ENCODE results near the gene CLTA. TPM values are rescaled to one million over a fixed set of nuclear protein-coding genes. Genes with fewer than 3 reads are reported as not detected.
A peak's percentile ranks its signal among the peaks of the same experiment; 100 is the strongest.

Gene CLTA
- total RNA-seq, 1 donor from 2014 or later = 424 TPM

DNA sequence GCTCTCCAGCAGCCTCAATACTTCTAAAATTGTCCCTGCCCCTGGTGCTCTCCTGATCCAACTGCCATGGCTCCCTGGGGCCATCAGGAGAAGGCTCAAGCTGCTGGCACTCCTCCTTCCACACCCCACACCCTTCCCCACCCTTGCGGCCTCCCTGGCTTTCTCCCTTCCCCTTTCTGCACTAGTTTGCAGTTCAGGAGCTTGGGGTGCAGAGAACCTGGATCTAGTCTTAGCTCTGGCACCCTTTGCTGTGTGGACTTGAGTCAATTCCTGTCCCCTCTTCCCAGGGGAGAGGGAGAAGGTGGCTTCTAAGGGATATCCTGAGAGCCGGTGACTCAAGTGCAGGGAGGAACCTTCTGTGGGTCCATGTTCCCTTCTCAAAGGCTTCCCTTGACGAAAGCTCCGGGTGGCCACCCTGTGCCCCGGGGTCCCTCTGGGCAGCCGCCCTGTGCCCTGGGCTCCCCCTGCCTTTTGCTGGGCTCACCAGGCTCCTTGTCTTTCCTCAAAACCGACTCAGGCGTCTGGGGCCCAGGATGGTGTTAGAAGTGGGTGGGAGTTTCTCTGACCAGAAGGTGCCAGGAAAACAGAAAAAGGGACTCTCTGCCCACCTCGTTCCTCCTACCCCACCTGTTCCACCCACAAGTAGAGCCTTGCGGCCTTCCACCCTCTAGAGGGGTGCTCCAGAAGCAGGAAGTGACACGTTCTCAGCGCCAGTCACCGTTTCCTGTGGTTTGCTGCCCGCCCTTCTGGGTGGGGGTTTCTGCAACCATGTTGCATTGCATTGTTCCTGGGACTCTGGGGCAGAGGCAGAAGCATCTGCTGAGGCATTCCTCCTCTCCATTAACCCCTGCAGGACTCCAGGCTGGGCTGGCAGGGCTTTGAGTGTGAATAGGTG is 39.2 kb upstream of the CLTA start:
- FAIRE-seq (no peak), DNase-seq (ENCODE audit: low read depth) (peak; percentile 75)
- H3K9me3 Mint-ChIP-seq (ENCODE audit: unreplicated experiment) = peaks cover 6% of the 10 kb centered on the region
- Histone ChIP-seq H3K4me2 (ENCODE audit: low read length) (peak overlapping the region; percentile 67), H3K9me3 (ENCODE audit: insufficient read depth, low read depth, low read length) (peaks cover 3% of the 10 kb centered on the region), H3K27ac (ENCODE audit: low read depth, low read length) (peak overlapping the region; percentile 38), H3K79me2 (ENCODE audit: insufficient read depth, low read length) (no peaks in the 10 kb centered on the region), H3K9ac (ENCODE audit: low read length) (no peak overlapping the region), H4K20me1 (ENCODE audit: insufficient read depth, low read length) (peaks cover 12% of the 10 kb centered on the region), H2AFZ (ENCODE audit: low read depth, low read length) (no peak overlapping the region), H3K4me1 (ENCODE audit: insufficient read depth, low read length) (peaks cover 53% of the 10 kb centered on the region), H3K36me3 (ENCODE audit: insufficient read depth, low read length) (peaks cover 3% of the 10 kb centered on the region), H3K4me3 (ENCODE audit: insufficient read depth, low read depth, low read length) (no peak overlapping the region), H3K27me3 (ENCODE audit: insufficient read depth, low read length) (no peaks in the 10 kb centered on the region)
- peak overlapping the region; percentile 93 for H3K27ac Mint-ChIP-seq (ENCODE audit: unreplicated experiment)
- TF ChIP-seq EZH2 (IDR thresholded peaks at IDR 0.05; ENCODE audit: insufficient read depth, low read length) = no peak
- H3K4me1 Mint-ChIP-seq (ENCODE audit: low read depth, unreplicated experiment) = peaks cover 60% of the 10 kb centered on the region
- H3K36me3 Mint-ChIP-seq (ENCODE audit: low read depth, unreplicated experiment) = peaks cover 24% of the 10 kb centered on the region
- H3K27me3 Mint-ChIP-seq (ENCODE audit: low read depth, unreplicated experiment) = no peaks in the 10 kb centered on the region
- H3K4me3 Mint-ChIP-seq (ENCODE audit: unreplicated experiment) = peak overlapping the region; percentile 31

DNA sequence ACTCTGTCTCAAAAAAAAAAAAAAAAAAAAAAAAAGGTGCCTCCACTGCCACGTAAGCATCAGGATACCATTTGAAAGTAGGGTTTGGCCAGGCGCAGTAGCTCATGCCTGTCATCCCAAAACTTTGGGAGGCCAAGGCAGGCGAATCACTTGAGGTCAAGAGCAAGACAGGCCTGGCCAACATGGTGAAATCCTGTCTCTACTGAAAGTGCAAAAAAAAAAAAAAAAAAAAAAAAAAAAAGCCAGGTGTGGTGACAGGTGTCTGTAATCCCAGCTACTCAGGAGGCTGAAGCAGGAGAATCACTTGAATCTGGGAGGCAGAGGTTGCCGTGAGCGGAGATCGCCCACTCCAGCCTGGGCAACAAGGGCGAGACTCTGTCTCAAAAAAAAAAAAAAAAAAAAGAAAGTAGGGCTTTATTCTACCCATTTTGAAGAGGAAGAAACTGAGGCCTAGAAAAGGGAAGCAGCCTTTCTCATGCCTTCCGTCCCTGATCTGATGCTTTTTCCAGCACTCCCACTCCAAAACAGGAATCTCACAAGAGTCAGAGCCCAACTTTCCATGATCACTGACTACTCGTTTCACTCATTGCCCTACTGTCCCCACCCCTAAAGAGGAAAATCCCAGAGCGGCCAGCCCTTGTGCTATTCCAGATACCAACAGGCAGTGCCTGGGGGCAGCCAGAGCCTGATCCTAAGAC is 37.8 kb upstream of the CLTA start:
- peaks cover 26% of the 10 kb centered on the region for H3K36me3 Mint-ChIP-seq (ENCODE audit: low read depth, unreplicated experiment)
- Histone ChIP-seq H4K20me1 (ENCODE audit: insufficient read depth, low read length) (peaks cover 5% of the 10 kb centered on the region), H3K4me3 (ENCODE audit: insufficient read depth, low read depth, low read length) (no peak overlapping the region), H3K9me3 (ENCODE audit: insufficient read depth, low read depth, low read length) (peaks cover 4% of the 10 kb centered on the region), H3K4me1 (ENCODE audit: insufficient read depth, low read length) (peaks cover 53% of the 10 kb centered on the region), H3K9ac (ENCODE audit: low read length) (no peak overlapping the region), H3K27me3 (ENCODE audit: insufficient read depth, low read length) (no peaks in the 10 kb centered on the region), H2AFZ (ENCODE audit: low read depth, low read length) (no peak overlapping the region), H3K27ac (ENCODE audit: low read depth, low read length) (no peak overlapping the region), H3K79me2 (ENCODE audit: insufficient read depth, low read length) (no peaks in the 10 kb centered on the region), H3K36me3 (ENCODE audit: insufficient read depth, low read length) (peaks cover 4% of the 10 kb centered on the region), H3K4me2 (ENCODE audit: low read length) (no peak overlapping the region)
- no peak overlapping the region for H3K27ac Mint-ChIP-seq (ENCODE audit: unreplicated experiment)
- no peak overlapping the region for H3K4me3 Mint-ChIP-seq (ENCODE audit: unreplicated experiment)
- no peak for TF ChIP-seq EZH2 (IDR thresholded peaks at IDR 0.05; ENCODE audit: insufficient read depth, low read length)
- TF ChIP-seq, protein P1, sequence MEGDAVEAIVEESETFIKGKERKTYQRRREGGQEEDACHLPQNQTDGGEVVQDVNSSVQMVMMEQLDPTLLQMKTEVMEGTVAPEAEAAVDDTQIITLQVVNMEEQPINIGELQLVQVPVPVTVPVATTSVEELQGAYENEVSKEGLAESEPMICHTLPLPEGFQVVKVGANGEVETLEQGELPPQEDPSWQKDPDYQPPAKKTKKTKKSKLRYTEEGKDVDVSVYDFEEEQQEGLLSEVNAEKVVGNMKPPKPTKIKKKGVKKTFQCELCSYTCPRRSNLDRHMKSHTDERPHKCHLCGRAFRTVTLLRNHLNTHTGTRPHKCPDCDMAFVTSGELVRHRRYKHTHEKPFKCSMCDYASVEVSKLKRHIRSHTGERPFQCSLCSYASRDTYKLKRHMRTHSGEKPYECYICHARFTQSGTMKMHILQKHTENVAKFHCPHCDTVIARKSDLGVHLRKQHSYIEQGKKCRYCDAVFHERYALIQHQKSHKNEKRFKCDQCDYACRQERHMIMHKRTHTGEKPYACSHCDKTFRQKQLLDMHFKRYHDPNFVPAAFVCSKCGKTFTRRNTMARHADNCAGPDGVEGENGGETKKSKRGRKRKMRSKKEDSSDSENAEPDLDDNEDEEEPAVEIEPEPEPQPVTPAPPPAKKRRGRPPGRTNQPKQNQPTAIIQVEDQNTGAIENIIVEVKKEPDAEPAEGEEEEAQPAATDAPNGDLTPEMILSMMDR (IDR thresholded peaks at IDR 0.05; ENCODE audit: insufficient read depth, low read depth, low read length) = no peak
- DNase-seq (ENCODE audit: low read depth) (no peak), FAIRE-seq (no peak)
- peaks cover 4% of the 10 kb centered on the region for H3K9me3 Mint-ChIP-seq (ENCODE audit: unreplicated experiment)
- peaks cover 49% of the 10 kb centered on the region for H3K4me1 Mint-ChIP-seq (ENCODE audit: low read depth, unreplicated experiment)
- H3K27me3 Mint-ChIP-seq (ENCODE audit: low read depth, unreplicated experiment) = no peaks in the 10 kb centered on the region

DNA sequence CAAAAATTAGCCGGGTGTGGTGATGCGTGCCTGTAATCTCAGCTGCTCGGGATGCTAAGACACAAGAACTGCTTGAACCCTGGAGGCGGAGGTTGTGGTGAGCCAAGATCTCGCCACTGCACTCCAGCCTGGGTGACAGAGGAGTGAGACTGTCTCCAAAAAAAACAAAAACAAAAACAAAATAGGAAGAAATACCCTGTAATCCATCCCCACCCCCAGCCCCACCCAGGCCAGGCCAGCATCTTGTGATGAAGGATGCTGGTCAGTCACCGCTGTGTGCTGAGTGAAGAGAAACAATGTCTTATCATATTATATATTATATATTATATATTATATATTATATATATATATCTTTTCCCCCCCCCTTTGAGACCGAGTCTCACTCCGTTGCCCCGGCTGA is 37.0 kb upstream of the CLTA start:
- H3K27me3 ChIP-seq (ENCODE audit: insufficient read depth, low read length) = no peaks in the 10 kb centered on the region
- Mint-ChIP-seq H3K4me3 (ENCODE audit: unreplicated experiment) (no peak overlapping the region), H3K27ac (ENCODE audit: unreplicated experiment) (peak overlapping the region; percentile 91), H3K27me3 (ENCODE audit: low read depth, unreplicated experiment) (no peaks in the 10 kb centered on the region), H3K36me3 (ENCODE audit: low read depth, unreplicated experiment) (peaks cover 33% of the 10 kb centered on the region), H3K9me3 (ENCODE audit: unreplicated experiment) (peaks cover 7% of the 10 kb centered on the region), H3K4me1 (ENCODE audit: low read depth, unreplicated experiment) (peaks cover 47% of the 10 kb centered on the region)
- FAIRE-seq (no peak), DNase-seq (ENCODE audit: low read depth) (no peak)
- H3K36me3 ChIP-seq (ENCODE audit: insufficient read depth, low read length) = peaks cover 4% of the 10 kb centered on the region
- no peak overlapping the region for H3K4me2 ChIP-seq (ENCODE audit: low read length)
- H3K27ac ChIP-seq (ENCODE audit: low read depth, low read length) = peak overlapping the region; percentile 77
- H3K4me1 ChIP-seq (ENCODE audit: insufficient read depth, low read length) = peaks cover 46% of the 10 kb centered on the region
- H2AFZ ChIP-seq (ENCODE audit: low read depth, low read length) = no peak overlapping the region
- peaks cover 4% of the 10 kb centered on the region for H3K9me3 ChIP-seq (ENCODE audit: insufficient read depth, low read depth, low read length)
- no peaks in the 10 kb centered on the region for H3K79me2 ChIP-seq (ENCODE audit: insufficient read depth, low read length)
- no peaks in the 10 kb centered on the region for H4K20me1 ChIP-seq (ENCODE audit: insufficient read depth, low read length)
- TF ChIP-seq EZH2 (IDR thresholded peaks at IDR 0.05; ENCODE audit: insufficient read depth, low read length) = no peak
- TF ChIP-seq, protein P1 (IDR thresholded peaks at IDR 0.05; ENCODE audit: insufficient read depth, low read depth, low read length) = no peak
- H3K9ac ChIP-seq (ENCODE audit: low read length) = no peak overlapping the region
- no peak overlapping the region for H3K4me3 ChIP-seq (ENCODE audit: insufficient read depth, low read depth, low read length)
